Endothelial cell (in vitro differentiated cells): ENCODE data around the gene ATP9A. TPM values are rescaled to one million over a fixed set of nuclear protein-coding genes. Genes with fewer than 3 reads are reported as not detected.
A peak's percentile ranks its signal among the peaks of the same experiment; 100 is the strongest.

Experiments
- DNase-seq: peaks from one replicate; pipeline ENCODE4 v3.0.0; 2021; ENCODE audit warnings: low spot score
- H3K27ac Mint-ChIP-seq: one replicate; pipeline ENCODE4 v1.8.0; 2021; ENCODE audit warnings: mixed read lengths, inconsistent platforms; ENCODE audit not compliant: unreplicated experiment
- H3K27me3 Mint-ChIP-seq: one replicate; pipeline ENCODE4 v1.8.0; 2021; ENCODE audit warnings: mild to moderate bottlenecking, moderate library complexity, mixed read lengths, inconsistent platforms; ENCODE audit not compliant: unreplicated experiment
- H3K36me3 Mint-ChIP-seq: one replicate; pipeline ENCODE4 v1.8.0; 2021; ENCODE audit warnings: mild to moderate bottlenecking, low read depth, mixed read lengths, inconsistent platforms; ENCODE audit not compliant: unreplicated experiment
- H3K4me1 Mint-ChIP-seq: one replicate; pipeline ENCODE4 v1.8.0; 2021; ENCODE audit warnings: mild to moderate bottlenecking, mixed read lengths, inconsistent platforms; ENCODE audit not compliant: unreplicated experiment
- H3K4me3 Mint-ChIP-seq: one replicate; pipeline ENCODE4 v1.8.0; 2021; ENCODE audit warnings: mild to moderate bottlenecking, mixed read lengths, inconsistent platforms; ENCODE audit not compliant: unreplicated experiment
- H3K9me3 Mint-ChIP-seq: one replicate; pipeline ENCODE4 v1.8.0; 2021; ENCODE audit warnings: mixed read lengths, inconsistent platforms; ENCODE audit not compliant: unreplicated experiment
- CTCF ChIP-seq: fragments of 200-600 bp; sonication (generic); IDR thresholded peaks from one replicate; pipeline ENCODE4 v1.5.0; 2021; ENCODE audit warnings: antibody characterized with exemption; ENCODE audit not compliant: unreplicated experiment
- total RNA-seq: library from RNA; stranded (reverse); fragmentation: NEBNext Ultra II Directional; extraction: Animal tissue kit (Norgen Biotek cat#: 25700); gene quantifications from one replicate; pipeline ENCODE4 v1.2.1, GENCODE V29; 2021; ENCODE audit not compliant: unreplicated experiment

The ATP9A gene
- total RNA-seq, 1 donor from 2014 or later, result 30.6 TPM

GRCh38 chr20:51712501-51713212, 55.5 kb downstream of the ATP9A start:
- H3K27me3 Mint-ChIP-seq, result peaks cover 2% of the 10 kb centered on the region

GRCh38 chr20:51711426-51711825, 56.8 kb downstream of the ATP9A start:
- peaks cover 2% of the 10 kb centered on the region for H3K27me3 Mint-ChIP-seq
- H3K36me3 Mint-ChIP-seq, result peaks cover 4% of the 10 kb centered on the region
- TF ChIP-seq CTCF, result no peak
- DNase-seq, result no peak
- peaks cover 8% of the 10 kb centered on the region for H3K4me1 Mint-ChIP-seq
- no peaks in the 10 kb centered on the region for H3K9me3 Mint-ChIP-seq
- no peak overlapping the region for H3K4me3 Mint-ChIP-seq
- no peak overlapping the region for H3K27ac Mint-ChIP-seq

More at GRCh38 chr20:51712501-51713212, 55.5 kb downstream of the ATP9A start:
- Mint-ChIP-seq H3K4me1 (peaks cover 8% of the 10 kb centered on the region), H3K9me3 (no peaks in the 10 kb centered on the region), H3K4me3 (no peak overlapping the region), H3K36me3 (peaks cover 4% of the 10 kb centered on the region), H3K27ac (no peak overlapping the region)
- peak; percentile 28 for TF ChIP-seq CTCF
- DNase-seq, result peak; percentile 31

GRCh38 chr20:51710361-51710894, 57.8 kb downstream of the ATP9A start:
- no peak overlapping the region for H3K4me3 Mint-ChIP-seq
- DNase-seq, result no peak
- H3K9me3 Mint-ChIP-seq, result no peaks in the 10 kb centered on the region
- H3K27me3 Mint-ChIP-seq, result peaks cover 2% of the 10 kb centered on the region
- H3K4me1 Mint-ChIP-seq, result peaks cover 8% of the 10 kb centered on the region
- H3K27ac Mint-ChIP-seq, result no peak overlapping the region
- H3K36me3 Mint-ChIP-seq, result peaks cover 4% of the 10 kb centered on the region
- no peak for TF ChIP-seq CTCF

GRCh38 chr20:51705400-51705799, 62.8 kb downstream of the ATP9A start:
- no peak for DNase-seq
- H3K4me3 Mint-ChIP-seq, result no peak overlapping the region
- H3K4me1 Mint-ChIP-seq, result peaks cover 1% of the 10 kb centered on the region
- H3K27ac Mint-ChIP-seq, result no peak overlapping the region
- no peaks in the 10 kb centered on the region for H3K27me3 Mint-ChIP-seq
- H3K36me3 Mint-ChIP-seq, result no peaks in the 10 kb centered on the region
- no peak for TF ChIP-seq CTCF
- H3K9me3 Mint-ChIP-seq, result no peaks in the 10 kb centered on the region
